Measurements from ENCODE around the gene EFCAB8. TPM values are rescaled to one million over a fixed set of nuclear protein-coding genes. Genes with fewer than 3 reads are reported as not detected.
"Not testable (repeated sequence)": the region's sequence is repeated elsewhere in the genome, so short reads cannot be mapped to it uniquely, and the experiment has no call there.

The EFCAB8 gene
- total RNA-seq, 1 donor from 2014 or later = not detected

DNA sequence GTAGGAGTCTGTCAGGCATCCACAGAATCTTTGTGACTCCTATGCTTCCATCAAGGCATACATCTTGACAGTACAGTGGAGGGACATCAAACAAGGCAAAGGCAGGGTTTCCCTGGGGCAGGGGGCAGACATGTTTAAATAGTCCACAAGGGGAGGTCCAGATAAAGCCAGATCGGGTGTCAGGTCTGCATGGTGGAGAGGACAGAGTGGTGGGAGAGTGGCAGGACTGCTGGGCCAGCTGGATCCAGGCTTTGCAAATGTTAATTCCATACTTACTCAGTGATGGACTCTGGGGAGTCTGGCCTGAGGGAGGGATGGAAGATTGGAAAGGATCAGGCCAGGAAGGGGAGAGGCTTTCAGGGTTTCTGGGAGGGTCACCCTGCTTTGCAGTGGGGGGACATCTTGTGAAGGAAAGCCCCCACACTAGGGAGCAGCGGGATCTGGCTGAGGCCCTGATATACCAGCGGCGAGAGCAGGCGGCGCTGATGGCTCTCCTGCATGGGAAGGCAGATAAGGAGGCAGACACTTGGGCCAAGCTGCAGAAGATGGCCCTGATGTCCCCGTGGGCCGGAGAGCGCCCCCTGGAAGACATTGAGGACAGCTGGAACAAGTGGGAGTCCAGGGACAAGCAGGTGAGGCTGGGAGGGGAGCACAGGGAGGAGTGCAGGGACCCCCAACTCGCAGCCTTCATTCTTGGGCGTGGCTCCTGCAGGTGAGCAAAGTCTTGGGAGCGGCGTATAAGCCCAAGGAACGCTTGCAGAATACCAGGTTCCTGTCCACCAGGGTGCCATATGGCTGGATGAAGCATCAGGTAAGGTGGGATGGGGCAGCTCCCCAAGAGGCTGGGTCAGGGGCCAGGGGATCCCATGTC lies 100.9 kb downstream of the EFCAB8 start:
- DNase-seq = no peak

GRCh38 chr20:32960222-32960518 lies 101.4 kb downstream of the EFCAB8 start:
- DNase-seq = no peak

DNA sequence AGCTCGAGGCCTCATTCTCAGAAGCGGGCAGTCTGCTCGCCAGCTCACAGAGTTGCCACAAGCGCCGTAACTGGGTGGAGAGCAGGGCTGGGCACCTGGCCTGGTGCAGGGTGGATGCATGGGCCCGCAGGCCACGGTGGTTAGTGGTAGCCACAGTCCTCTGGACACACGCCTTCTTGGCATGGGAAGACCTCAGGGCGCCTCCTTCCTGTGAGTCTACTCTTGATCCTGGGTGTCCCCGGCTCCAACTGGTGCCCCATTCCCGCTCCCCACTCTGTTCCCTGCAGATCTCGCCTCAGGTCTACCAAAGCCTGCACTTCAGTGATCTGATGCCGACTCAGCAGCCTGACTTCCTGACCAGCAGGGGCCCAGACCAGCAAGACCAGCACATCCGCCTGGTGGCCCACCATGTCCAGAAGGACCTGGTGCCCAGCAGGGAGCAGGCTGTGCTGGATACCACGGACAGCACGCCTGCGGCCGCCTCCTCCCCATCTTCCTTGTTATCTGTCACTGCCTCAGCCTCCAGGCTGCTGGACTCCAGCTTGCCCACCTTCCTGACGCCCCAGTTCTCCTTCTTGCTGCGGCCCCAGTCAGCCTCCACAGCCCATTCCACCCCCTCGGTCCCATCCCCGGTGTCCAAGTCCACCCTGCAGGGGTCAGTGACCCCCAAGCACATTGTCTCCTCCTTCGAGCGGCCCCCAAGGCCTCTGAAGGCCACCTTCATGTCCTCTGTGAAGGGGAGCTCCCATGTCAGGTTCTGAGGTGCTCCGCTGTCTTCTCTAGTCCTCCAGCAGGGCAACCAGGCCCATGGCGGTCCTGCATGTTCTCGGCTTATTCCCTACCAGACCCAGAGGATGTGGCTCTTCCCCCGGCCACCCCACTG lies 102.4 kb downstream of the EFCAB8 start:
- no peak for DNase-seq

DNA sequence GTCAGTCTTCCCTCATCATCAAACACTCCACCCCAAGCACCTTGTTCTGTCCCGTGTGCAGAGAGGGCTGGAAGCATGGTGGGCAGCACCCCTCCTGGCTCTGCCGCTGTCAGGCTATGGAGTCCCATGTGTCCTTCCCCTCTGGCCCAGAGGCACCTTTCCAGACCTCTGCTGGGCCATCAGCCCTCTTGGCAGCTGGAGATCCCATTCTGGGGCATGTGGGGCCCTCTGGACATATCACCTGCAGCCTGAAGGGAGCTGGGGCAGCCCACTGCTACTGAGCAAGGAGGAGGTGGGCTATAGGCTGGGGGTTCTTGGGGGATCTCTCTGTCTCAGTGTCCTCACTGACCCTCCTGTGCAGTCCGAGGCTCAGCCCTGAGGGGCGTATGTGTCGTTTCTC lies 103.3 kb downstream of the EFCAB8 start:
- DNase-seq = no peak

DNA sequence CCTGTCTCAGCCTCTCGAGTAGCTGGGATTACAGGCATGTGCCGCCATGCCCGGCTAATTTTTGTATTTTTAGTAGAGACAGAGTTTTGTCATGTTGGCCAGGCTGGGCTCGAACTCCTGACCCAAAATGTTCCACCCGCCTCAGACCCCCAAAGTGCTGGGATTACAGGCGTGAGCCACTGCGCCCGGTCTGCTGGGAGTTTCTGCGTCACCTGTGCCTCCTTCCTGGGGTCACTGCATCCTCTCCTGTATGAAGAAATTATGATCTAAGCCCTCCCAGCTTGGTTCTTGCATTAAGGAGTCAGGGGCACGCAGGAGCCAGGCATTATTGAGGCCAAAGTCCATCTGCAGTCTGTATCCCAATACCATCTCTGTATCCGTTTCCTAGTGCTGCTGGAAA lies 103.9 kb downstream of the EFCAB8 start:
- DNase-seq = not testable (repeated sequence)

GRCh38 chr20:32963176-32963575 lies 104.5 kb downstream of the EFCAB8 start:
- no peak for DNase-seq

DNA sequence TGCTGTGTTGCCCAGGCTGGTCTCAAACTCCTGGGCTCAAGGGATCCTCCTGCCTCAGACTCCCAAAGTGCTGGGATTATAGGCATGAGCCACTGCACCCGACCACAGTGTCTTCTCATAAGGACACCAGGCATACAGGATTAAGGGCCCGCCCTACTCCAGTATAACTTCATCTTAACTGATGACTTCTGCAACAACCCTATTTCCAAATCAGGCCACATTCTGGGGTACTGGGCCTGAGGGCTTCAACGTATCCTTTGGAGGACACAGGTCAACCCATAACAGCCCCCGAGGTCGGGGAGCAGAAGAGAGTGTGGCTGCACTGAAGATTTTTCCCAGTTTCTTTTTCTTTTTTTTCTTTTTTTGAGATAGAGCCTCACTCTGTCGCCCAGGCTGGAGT lies 105.9 kb downstream of the EFCAB8 start:
- DNase-seq = no peak

- no peak for DNase-seq
Measured at GRCh38 chr20:32965115-32965514, 106.4 kb downstream of the EFCAB8 start.

DNA sequence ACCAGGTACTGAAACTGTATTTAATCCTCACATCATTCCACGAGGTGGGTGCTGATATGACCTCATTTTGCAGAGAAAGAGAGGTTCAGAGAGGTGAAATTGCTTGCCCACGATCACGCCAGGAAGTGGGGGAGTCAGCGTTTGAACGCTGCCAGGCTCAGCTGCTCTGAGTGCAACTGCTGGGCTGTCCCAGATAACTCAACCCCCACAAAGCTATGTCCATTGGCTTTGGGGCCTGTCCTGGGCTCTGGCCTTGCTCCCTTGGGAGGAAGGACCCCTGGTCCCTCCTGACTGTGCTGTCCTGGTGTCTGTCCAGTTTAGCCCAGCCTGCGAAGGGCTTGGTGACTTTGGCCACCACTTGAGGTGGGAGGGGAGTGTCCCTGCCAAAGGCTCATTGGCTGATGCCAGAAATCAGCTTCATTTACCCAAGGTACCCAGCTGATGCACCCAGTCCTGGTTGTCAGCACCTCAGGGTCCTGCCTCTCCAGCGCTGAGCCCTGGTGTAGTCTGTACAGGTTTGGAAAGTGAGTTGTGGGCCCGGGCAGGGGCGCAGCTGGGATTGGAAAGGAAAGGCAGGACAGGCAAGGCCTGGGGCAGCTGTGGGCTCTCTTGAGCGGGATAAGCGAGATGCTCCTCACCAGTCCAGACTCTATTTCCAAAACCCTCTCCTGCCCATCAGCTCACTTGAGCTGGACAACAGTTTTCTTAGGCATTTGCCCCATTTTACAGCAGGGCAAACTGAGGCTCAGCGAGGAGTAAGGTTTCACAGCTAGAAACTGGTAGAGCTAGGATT lies 107.1 kb downstream of the EFCAB8 start:
- DNase-seq = no peak

DNA sequence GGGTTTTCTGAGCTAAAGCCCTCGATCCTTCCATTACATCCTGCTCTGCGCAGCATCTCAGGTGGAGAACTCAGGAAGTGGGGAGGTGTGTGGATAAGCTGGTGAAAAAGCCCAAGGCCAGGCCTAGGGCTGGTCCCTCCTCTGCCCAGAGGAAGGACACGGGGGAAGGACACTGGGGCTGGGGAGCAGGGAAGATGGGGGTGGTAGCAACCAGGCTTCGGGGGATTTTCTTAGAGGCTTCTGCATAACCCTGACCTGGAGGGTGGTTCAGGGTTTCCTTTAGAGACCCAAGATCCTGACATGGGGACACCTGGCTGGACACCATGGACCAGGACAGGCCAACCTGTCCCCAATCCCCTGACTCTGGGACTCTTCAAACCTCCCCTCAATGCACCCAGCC lies 107.7 kb downstream of the EFCAB8 start:
- no peak for DNase-seq

DNA sequence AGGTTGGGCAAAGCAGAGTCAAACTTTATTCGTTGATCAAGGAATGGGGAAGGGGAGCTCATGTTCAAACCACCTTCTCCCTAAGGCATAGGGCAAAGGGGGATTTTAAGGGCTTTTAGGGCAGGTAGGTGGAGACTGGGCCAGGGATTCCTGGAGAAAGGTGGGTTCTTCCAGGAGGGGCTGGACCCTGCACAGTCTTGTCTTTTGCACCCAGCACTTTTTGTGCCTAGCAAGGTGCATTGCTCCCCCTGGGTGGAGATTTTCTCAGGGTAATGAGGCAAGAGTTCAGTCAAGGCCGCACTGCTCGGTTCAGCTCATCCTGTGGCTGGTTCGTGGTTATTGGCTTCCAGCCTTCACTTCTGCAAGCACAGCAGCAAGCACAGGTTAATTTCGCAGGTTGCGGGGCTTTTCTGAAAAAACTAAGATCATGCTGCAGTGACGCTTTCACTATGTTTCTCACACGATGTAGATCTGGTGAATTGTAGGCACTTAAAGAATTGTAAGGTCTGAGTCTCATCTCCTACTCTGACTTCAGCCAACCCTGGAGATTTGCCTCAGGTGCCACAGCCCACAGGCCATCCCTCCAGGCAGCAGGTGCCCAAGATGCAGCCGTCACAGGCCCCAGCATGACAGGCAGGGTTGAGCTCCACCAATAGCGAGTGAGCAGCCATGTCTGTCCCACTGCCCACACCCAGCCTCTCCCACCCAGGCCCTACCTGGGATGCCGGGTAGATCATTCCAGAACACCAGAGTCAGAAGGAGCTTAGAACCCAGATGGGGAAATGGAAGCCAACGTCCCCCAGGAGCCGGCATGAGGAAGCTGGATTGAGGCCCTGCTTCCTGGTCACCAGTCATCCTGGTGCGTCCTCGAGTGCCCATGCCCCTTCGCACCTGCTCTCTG lies 108.4 kb downstream of the EFCAB8 start:
- DNase-seq = no peak

DNA sequence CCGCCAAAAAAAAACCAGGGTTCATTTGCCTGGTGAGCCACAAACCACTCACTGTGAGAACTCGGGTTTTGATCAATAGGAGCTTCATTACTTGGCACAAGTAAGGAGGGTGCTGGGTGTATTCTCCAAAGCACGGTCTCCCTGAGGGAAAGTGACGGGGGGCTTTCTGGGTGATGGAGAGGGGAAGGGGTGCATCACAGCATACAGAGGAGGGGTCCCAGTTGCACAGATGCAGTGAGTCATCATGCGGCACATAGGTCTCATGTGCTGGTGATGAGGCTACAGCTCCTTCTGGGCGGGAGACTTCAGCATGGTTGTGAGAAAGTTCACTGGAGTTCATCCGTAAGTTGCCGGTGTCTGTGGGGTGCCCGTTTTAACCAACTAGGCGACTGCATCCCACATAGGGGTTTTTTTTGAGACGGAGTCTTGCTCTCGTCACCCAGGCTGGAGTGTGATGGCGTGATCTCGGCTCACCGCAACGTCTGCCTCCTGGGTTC lies 109.3 kb downstream of the EFCAB8 start:
- DNase-seq = no peak

DNA sequence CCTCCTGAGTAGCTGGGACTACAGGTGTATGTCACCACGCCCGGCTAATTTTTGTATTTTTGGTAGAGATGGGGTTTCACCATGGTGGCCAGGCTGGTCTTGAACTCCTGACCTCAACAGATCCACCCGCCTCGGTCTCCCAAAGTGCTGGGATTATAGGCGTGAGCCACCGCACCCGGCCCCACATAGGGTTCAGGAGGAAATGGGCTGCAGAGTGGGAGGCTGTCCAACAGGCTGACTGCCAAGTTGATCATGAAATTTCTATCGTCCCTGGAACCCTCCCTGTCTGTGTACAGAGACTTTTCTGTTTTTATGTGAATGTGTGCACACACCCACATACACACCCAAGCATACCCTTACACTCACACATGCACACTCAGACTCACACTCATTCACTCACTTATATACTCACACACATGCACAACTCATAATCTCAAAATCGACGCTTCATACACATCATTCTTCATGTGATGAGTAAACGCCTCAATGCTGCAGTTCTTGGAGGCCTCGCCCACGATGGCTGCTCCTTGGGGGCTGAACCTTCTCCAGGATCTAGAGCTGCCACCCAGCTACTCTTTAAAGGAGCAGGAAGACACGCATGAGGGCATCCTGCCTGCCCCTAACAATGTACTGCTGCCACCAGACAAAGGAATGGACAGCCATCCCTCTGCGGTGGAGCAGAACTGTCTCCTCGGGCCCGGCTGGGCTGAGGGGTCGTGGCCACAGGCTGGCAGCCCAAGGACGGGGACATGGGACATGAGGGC lies 109.9 kb downstream of the EFCAB8 start:
- DNase-seq = no peak

GRCh38 chr20:32969356-32970114 lies 110.8 kb downstream of the EFCAB8 start:
- no peak for DNase-seq

GRCh38 chr20:32970115-32970972 lies 111.6 kb downstream of the EFCAB8 start:
- no peak for DNase-seq

GRCh38 chr20:32970973-32971300 lies 112.2 kb downstream of the EFCAB8 start:
- no peak for DNase-seq

DNA sequence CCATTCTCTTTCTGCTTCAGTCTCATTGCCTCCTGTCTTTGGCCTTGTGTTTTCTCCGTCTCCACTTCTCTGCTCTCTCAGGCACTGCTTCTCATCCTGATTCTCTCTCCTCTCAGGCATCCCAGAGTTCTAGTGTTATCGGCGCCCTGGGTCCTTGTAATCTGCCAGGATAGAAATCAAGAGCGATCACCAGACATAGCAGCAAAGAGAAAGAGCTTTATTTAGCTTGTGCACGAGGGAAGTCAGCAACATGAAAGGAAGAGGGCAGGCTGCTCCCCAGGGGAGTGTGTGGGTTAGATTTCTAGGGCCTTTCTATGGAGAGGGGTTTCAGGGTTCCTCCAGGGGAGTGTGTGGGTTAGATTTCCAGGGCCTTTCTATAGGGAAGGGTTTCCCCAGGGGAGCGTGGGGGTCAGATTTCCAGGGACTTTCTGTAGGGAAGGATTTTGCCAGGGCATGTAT lies 113.0 kb downstream of the EFCAB8 start:
- DNase-seq = no peak

DNA sequence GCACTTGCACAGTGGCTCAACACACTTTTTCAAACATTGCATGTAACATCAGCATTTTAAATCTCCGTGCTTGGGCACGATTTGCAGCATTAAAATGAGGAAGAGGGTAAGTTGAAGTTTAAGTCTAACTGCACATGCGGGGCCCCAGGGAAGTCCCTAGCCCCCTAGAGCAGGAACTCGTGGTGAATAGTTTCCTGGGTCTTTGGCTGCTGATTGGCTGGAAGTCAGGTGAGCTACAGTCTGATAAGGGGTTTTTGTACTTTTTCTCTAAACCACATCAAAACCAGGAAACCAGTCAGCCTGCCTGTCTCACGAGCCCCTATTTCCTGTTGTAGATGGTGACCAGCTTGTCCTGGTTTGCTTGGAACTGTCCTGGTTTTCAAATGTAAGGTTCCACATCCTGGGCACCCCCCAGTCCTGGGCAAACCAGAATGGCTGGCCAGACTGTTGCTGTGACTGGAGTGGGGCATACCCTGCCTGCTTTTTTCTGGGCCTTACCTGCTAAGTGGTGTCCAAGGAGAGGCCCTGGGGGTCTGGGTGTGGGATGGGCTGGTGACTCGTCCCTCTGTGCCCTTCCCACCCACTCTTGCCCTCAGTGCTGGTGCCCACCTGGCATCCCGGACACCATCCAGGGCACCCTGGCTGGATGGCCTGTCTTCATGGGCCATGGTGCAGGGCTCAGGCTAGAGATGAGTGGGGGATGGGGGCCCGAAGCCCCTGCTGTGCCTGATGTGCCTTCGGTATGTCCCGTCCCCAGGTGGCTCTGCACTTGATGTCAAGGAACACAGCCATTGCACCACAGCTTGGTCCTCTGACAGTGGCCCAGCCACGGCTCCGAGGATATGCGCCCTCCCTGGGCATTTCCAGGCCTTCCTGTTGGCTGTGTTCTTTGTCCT lies 113.7 kb downstream of the EFCAB8 start:
- DNase-seq = no peak
